IPS-15b (cell line): ENCODE results near the gene BRD9.
"Not testable (repeated sequence)": the region's sequence is repeated elsewhere in the genome, so short reads cannot be mapped to it uniquely, and the experiment has no call there.

ENCODE experiments used
- H3K27me3 ChIP-seq: one replicate; pipeline ENCODE4 v1.6.1; 2013; ENCODE audit warnings: low read length; ENCODE audit not compliant: control insufficient read depth, insufficient read depth
- H3K36me3 ChIP-seq: one replicate; pipeline ENCODE4 v1.6.1; 2013; ENCODE audit warnings: low read length; ENCODE audit not compliant: control insufficient read depth, insufficient read depth
- H3K4me1 ChIP-seq: one replicate; pipeline ENCODE4 v1.6.1; 2013; ENCODE audit warnings: mild to moderate bottlenecking, low read length; ENCODE audit not compliant: control insufficient read depth, insufficient read depth
- H3K4me3 ChIP-seq: one replicate; pipeline ENCODE4 v1.5.1; 2013; ENCODE audit warnings: low read depth, low read length
- H3K9ac ChIP-seq: one replicate; pipeline ENCODE4 v1.6.1; 2013; ENCODE audit warnings: low read depth, mild to moderate bottlenecking, low read length
- H3K9me3 ChIP-seq: one replicate; pipeline ENCODE4 v1.6.1; 2013; ENCODE audit warnings: mild to moderate bottlenecking, low read length; ENCODE audit not compliant: control insufficient read depth, insufficient read depth

Gene BRD9

DNA sequence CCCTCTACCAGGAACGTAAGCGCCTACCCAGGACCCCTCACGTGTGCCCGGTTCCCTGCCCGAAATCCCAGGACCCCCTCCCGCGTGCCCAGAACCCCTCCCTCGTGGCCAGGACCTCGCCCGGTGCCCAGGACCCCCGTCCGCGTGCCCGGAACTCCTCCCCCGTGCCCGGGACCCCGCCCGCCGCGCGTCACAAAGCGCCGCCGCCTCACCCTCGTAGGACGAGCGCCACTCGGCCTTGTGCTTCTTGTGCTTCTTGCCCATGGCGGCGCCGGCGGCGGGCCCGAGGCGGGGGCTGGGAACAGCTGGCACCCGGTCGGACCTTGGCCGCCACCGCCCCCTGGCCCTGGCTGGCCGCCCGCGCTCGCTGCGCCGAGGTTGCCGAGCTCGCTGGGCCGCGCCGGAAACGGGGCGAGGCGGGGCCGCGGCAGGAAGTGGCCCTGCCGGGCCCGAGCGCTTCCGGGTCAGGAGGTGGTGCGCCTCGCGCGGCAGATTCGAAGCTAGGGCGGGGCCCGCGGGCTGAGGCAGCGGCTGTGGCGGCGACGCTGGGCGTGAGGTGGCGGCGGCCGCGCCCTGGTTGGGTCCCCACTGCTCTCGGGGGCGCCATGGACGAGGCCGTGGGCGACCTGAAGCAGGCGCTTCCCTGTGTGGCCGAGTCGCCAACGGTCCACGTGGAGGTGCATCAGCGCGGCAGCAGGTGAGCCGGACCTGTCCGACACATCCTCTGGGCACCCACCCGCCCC lies at the start of gene BRD9, which contains the start of gene TRIP13:
Gene BRD9 (minus strand): TSS at position 408 of the 743 bp plus-strand sequence. CDS start 144 bp downstream, at position 264.
Gene TRIP13 (plus strand): TSS at position 491 of the 743 bp plus-strand sequence. CDS start 115 bp downstream, at position 606.
- no peaks in the 10 kb centered on the region for H3K27me3 ChIP-seq
- H3K9me3 ChIP-seq = no peaks in the 10 kb centered on the region
- H3K4me1 ChIP-seq = peaks cover 5% of the 10 kb centered on the region
- H3K4me3 ChIP-seq = peak within 1 kb of the TSS; percentile 94
- H3K9ac ChIP-seq = peak within 1 kb of the TSS; percentile 93
- H3K36me3 ChIP-seq = peaks cover 45% of the 10 kb centered on the region

DNA sequence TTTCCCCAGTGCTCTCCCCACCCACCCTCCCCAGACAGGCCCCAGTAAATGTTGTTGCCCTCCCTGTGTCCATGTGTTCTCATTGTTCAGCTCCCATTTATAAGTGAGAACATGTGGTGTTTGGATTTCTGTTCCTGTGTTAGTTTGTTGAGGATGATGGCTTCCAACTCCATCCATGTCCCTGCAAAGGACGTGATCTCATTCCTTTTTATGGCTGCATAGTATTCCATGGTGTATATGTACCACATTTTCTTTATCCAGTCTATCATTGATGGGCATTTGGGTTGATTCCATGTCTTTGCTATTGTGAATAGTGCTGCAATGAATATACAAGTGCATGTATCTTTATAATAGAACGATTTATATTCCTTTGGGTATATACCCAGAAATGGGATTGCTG lies 48.1 kb upstream of the BRD9 start:
- not testable (repeated sequence) for H3K27me3 ChIP-seq, H3K9ac ChIP-seq, H3K4me1 ChIP-seq, H3K4me3 ChIP-seq, H3K9me3 ChIP-seq, H3K36me3 ChIP-seq

DNA sequence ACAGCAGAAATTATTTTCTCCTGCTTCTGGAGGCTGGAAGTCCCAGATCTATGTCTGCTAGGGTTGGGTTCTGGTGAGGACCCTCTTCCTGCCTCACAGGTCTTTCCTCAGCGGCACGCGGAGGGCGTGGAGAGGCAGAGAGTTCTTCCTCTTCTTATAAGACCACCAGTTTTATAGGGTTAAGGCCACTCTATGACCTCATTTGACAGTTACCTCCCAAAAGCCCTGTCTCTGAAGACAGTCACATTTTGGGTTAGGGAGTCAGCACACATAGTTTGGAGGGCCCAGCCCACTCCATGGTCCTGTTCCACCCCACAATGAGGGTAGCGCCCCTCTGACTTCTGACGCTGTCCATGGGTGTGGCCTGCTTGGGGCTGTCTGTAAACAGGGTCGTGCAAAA lies 46.8 kb upstream of the BRD9 start:
- no peaks in the 10 kb centered on the region for H3K4me1 ChIP-seq
- H3K4me3 ChIP-seq = no peak overlapping the region
- no peaks in the 10 kb centered on the region for H3K27me3 ChIP-seq
- no peak overlapping the region for H3K9ac ChIP-seq
- H3K36me3 ChIP-seq = no peaks in the 10 kb centered on the region
- H3K9me3 ChIP-seq = no peaks in the 10 kb centered on the region

DNA sequence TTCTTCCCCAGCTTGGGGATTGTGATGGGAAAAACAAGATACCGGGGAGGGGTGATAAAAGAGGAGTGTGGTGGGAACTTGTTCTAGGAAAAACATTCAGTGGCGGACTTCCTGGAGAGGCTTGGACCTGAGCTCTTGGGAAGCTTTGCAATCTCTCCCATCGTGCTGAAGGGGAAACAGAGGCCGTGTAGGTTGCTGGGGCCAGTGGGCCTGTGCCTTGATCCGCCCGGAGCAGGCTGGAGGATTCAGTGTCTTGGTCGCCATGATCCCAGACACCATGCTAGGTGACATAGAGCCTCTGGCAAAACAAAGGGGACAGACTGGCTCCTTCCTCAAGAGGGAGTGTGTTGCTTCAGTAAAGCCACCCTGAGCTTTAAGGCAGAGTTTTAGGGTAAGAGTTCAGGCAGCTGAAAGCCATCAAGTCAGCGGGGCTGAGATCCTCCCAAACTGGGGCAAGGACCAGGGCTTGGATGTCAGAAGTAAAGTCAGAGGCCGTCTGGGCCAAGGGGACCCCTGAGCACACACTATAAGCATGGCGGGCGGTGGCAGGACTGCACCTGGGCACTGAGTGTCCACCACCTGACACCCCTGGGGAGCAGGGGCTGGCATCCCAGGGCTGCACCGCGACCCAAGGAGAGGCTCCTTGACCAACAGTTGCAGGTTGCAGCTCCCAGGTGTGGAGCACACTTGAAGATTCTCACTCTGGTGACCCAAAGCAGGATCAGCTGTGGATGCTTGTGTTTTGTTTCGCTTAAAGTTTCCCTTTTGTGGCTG lies 44.7 kb upstream of the BRD9 start:
- no peaks in the 10 kb centered on the region for H3K36me3 ChIP-seq
- H3K4me1 ChIP-seq = no peaks in the 10 kb centered on the region
- no peak overlapping the region for H3K9ac ChIP-seq
- no peaks in the 10 kb centered on the region for H3K9me3 ChIP-seq
- H3K4me3 ChIP-seq = no peak overlapping the region
- H3K27me3 ChIP-seq = no peaks in the 10 kb centered on the region

DNA sequence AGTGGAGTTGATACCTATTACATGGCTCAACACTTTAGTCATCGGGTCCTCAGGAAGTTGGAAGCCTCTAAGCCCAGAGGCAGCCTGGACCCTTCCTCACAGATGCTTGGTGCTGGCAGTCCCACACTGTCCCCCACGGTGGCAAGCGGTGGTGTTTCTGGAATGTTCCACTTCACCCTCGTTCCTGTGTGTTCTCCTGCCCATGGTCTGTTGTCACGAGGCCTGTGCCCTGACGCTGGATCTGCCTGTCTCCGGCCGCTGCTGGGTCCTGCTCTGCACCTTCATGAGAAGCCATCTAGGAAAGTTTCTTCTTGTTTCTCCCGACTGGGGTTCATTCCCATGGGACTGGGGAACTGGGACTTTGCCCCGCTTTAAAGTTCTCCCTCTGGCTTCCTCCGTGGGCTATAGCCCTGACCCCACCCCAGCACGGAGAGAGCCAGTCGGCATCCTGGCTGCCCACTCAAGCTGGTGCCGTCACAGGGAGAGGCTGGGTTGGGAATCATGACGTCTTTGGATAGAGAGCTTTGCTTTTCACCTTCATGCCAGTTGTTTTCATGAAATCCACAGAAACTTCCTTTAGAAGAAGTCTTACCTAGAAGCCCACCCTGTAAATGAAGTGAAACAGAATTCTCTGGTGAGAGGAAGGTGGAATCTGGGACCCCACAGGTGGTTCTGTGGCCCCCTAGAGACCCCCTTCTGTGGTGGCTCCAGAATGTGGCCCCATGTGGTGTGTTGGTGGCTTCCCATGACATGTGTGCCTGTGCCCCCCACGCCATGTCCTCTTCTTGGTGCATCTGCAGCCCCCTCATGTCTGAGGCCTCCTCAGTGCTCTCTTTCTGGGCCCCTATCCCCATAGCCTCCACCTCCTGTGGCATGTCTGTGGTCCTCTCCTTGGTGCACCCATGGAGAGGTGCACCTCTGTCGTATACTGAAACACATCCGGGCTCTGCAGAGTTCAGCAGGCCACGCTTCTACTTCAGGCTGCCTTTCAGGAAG lies 43.8 kb upstream of the BRD9 start:
- H3K9me3 ChIP-seq = no peaks in the 10 kb centered on the region
- no peaks in the 10 kb centered on the region for H3K36me3 ChIP-seq
- no peak overlapping the region for H3K4me3 ChIP-seq
- no peak overlapping the region for H3K9ac ChIP-seq
- no peaks in the 10 kb centered on the region for H3K27me3 ChIP-seq
- no peaks in the 10 kb centered on the region for H3K4me1 ChIP-seq

DNA sequence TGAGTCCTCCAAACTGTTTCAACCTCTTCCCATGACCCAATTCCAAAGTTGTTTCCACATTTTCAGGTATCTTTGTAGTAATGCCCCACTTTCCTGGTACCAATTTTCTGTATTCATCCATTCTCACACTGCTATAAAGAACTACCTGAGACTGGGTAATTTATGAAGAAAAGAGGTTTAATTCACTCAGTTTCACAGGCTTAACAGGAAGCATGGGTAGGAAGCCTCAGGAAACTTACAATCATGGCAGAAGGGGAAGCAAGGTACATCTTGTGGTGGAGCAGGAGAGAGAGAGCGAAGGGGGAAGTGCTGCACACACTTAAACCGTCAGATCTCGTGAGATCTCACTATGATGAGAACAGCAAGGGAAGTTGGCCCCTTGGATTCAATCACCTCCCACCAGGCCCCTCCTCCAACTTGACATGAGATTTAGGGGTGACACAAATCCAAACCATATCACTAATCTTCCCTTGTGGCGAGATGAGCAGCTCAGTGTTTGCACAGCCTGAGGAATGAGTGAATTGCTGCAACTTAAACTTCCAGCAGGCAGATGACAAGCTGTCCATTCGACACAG lies 43.0 kb upstream of the BRD9 start:
- Histone ChIP-seq H3K4me3 (no peak overlapping the region), H3K9ac (no peak overlapping the region), H3K27me3 (no peaks in the 10 kb centered on the region), H3K36me3 (no peaks in the 10 kb centered on the region), H3K9me3 (no peaks in the 10 kb centered on the region), H3K4me1 (no peaks in the 10 kb centered on the region)

DNA sequence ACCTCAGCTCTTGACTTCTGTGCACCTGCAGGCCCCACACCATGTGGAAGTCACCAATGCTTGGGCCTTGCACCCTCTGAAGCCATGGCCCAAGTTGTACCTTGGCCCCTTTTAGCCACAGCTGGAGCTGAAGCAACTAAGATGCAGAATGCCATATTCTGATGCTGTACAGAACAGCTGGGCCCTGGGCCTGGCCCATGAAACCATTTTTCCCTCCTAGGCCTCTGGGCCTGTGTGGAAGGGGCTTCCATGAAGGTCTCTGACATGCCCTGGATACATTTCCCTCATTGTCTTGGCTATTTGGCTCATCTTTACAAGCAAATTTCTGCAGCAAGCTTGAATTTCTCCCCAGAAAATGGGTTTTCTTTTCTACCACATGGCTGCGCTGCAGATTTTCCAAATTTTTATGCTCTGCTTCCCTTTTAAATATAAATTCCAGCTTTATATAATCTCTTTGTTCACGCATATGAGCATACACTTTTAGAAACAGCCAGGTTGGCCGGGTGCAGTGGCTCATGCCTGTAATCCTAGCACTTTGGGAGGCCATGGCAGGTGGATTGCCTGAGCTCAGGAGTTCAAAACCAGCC lies 41.9 kb upstream of the BRD9 start:
- H3K36me3 ChIP-seq, H3K27me3 ChIP-seq, H3K9me3 ChIP-seq, H3K9ac ChIP-seq, H3K4me3 ChIP-seq, H3K4me1 ChIP-seq: not testable (repeated sequence)

DNA sequence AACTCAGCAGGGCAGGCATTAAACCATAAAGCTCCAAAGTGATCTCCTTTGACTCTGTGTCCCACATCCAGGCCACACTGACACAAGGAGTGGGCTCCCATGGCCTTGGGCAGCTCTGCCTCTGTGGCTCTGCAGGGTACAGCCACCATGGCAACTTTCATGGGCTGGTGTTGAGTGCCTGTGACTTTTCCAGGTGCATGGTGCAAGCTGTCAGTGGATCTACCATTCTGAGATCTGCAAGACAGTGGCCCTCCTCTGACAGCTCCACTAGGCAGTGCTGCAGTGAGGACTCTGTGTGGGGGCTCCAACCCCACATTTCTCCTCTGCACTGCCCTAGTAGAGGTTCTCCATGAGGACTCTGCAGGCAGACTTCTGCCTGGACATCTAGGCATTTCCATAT lies 41.4 kb upstream of the BRD9 start:
- not testable (repeated sequence) for H3K27me3 ChIP-seq, H3K4me1 ChIP-seq, H3K4me3 ChIP-seq, H3K9me3 ChIP-seq, H3K36me3 ChIP-seq, H3K9ac ChIP-seq

DNA sequence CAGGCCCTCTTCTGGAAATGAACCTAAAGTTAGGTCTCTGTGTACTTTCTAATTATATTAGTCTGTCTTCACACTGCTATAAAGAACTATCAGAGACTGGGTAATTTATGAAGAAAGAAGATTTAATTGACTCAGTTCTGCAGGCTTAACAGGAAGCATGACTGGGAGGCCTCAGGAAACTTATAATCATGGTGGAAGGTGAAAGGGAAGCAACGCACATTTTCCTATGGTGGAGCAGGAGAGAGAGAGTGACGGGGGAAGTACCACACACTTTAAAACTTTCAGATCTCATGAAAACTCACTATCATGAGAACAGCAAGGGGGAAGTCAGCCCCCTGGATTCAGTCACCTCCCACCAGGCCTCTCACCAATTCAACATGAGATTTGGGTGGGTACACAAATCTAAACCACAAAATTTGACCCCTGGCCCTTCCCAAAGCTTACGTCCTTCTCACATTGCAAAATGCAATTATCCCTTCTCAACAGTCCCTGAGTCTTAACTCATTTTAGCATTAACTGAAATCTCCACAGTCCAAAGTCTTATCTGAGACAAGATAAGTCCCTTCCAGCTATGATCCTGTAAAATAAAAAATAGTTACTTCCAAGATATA lies 40.8 kb upstream of the BRD9 start:
- Histone ChIP-seq H3K9me3 (no peaks in the 10 kb centered on the region), H3K27me3 (peaks cover 2% of the 10 kb centered on the region), H3K4me3 (no peak overlapping the region), H3K4me1 (no peaks in the 10 kb centered on the region), H3K36me3 (no peaks in the 10 kb centered on the region), H3K9ac (no peak overlapping the region)

DNA sequence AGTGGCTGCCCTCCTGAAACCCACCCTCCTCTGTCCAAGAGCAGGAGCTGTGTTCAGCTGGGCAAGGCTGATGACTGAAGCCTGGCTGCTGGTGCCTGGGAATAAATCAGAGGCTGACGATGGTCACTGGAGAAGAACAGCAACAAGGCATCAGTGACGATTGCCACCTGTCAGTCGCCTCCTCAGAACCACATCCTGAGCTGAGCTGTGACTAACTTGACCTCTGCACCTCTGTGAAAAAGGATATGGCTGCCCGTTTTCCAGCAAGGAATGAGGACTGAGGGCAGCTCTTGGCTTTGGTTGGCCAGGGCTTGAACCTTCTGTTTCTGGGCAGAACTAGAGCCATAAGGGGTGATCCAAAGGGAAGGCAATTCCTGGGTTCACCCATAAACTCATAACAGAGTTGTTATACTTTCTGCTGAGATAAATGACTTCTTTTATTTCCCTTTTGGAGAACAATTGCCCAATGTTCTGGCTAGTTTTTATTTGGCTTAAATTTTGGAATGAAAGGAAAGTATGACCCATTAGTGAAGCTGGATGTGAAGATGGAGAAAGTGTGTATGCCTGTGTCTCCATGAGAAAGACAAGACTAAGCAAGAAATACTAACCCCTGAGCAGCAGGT lies 40.1 kb upstream of the BRD9 start:
- H3K36me3 ChIP-seq = no peaks in the 10 kb centered on the region
- H3K4me3 ChIP-seq = no peak overlapping the region
- no peaks in the 10 kb centered on the region for H3K4me1 ChIP-seq
- H3K9me3 ChIP-seq = no peaks in the 10 kb centered on the region
- H3K9ac ChIP-seq = no peak overlapping the region
- peaks cover 2% of the 10 kb centered on the region for H3K27me3 ChIP-seq
